ENCODE results near the gene XRN1. TPM values are rescaled to one million over a fixed set of nuclear protein-coding genes. Genes with fewer than 3 reads are reported as not detected.

Gene XRN1

GRCh38 chr3:142256712-142257333 lies 191.0 kb downstream of the XRN1 start:
- H4K8ac ChIP-seq (ENCODE audit: low read depth, low read length), result no peak overlapping the region
- H3K4ac ChIP-seq (ENCODE audit: low read length), result no peak overlapping the region
- no peak overlapping the region for H2BK12ac ChIP-seq (ENCODE audit: low read length)
- no peak overlapping the region for H2BK5ac ChIP-seq (ENCODE audit: low read length)
- no peaks in the 10 kb centered on the region for H3K79me1 ChIP-seq (ENCODE audit: low read depth, low read length)
- WGBS, 2 donors (ENCODE audit: extremely low coverage in 2 of 2, insufficient read length in 2 of 2, insufficient replicate concordance in 1 of 2), result no CpG with 5 or more reads among the region's 12 CpGs
- no peak overlapping the region for H2AK5ac ChIP-seq (ENCODE audit: low read depth, low read length)
- H3K18ac ChIP-seq (ENCODE audit: low read length), result no peak overlapping the region
- DNase-seq (ENCODE audit: low spot score), result no peak
- H3K4me2 ChIP-seq (ENCODE audit: insufficient read depth, low read length, poor library complexity, severe bottlenecking), result no peak overlapping the region
- no peak overlapping the region for H3K23ac ChIP-seq (ENCODE audit: low read depth, low read length, poor library complexity)
- no peak overlapping the region for H3K27ac ChIP-seq (replicated peaks; ENCODE audit: low read length)
- no peak overlapping the region for H3K9ac ChIP-seq (ENCODE audit: low read depth, low read length, poor library complexity)
- H2BK15ac ChIP-seq (ENCODE audit: low read length), result no peak overlapping the region
- no peaks in the 10 kb centered on the region for H3K36me3 ChIP-seq (replicated peaks in 1 of 2; ENCODE audit: control insufficient read depth in 2 of 2, insufficient read depth in 2 of 2, low read length in 2 of 2)
- no peak overlapping the region for H3K14ac ChIP-seq (ENCODE audit: low read length)
- H3K9me3 ChIP-seq (replicated peaks in 1 of 2; ENCODE audit: control insufficient read depth in 2 of 2, insufficient read depth in 1 of 2, low read depth in 1 of 2, low read length in 2 of 2), result peaks cover 2 to 7% of the 10 kb centered on the region in 2 donors
- no peaks in the 10 kb centered on the region for H3K27me3 ChIP-seq (ENCODE audit: control insufficient read depth in 3 of 3, insufficient read depth in 3 of 3, low read depth in 1 of 3, low read length in 3 of 3)
- no peaks in the 10 kb centered on the region for H3K4me1 ChIP-seq (ENCODE audit: control insufficient read depth in 2 of 2, insufficient read depth in 1 of 2, low read depth in 1 of 2, low read length in 2 of 2)
- no peak overlapping the region for H4K91ac ChIP-seq (ENCODE audit: low read depth, low read length, poor library complexity)
- no peak overlapping the region for H3K4me3 ChIP-seq (ENCODE audit: low read length in 2 of 2)
- H2AFZ ChIP-seq (ENCODE audit: low read length), result peak overlapping the region; percentile 29
- H2BK120ac ChIP-seq (ENCODE audit: low read depth, low read length), result no peak overlapping the region

Small RNA genes lying within 50 kb of the gene (small RNA-seq; reads per million reads assigned to genes)
- not detected for gene RNU1-100P (ENCODE audit: insufficient read depth)
- gene RNU6-1294P (ENCODE audit: insufficient read depth), result not detected

Measured in neuronal stem cell (in vitro differentiated cells).